ENCODE data around the gene ULK1.
A peak's percentile ranks its signal among the peaks of the same experiment; 100 is the strongest.

The ULK1 gene

GRCh38 chr12:131928080-131928710 lies 33.8 kb downstream of the ULK1 start:
- Mint-ChIP-seq H3K27ac (peak overlapping the region; percentile 86), H3K36me3 (ENCODE audit: low read depth) (peaks cover 25% of the 10 kb centered on the region), H3K4me1 (ENCODE audit: low read depth) (peaks cover 39% of the 10 kb centered on the region), H3K27me3 (no peaks in the 10 kb centered on the region), H3K9me3 (no peaks in the 10 kb centered on the region), H3K4me3 (peak overlapping the region; percentile 91)

- peaks cover 33% of the 10 kb centered on the region for H3K36me3 Mint-ChIP-seq (ENCODE audit: low read depth)
- H3K27me3 Mint-ChIP-seq: no peaks in the 10 kb centered on the region
- peak within 1 kb of the TSS; percentile 90 for H3K27ac Mint-ChIP-seq
- peaks cover 39% of the 10 kb centered on the region for H3K4me1 Mint-ChIP-seq (ENCODE audit: low read depth)
- H3K9me3 Mint-ChIP-seq: no peaks in the 10 kb centered on the region
- H3K4me3 Mint-ChIP-seq: peak within 1 kb of the TSS; percentile 91
Observed at GRCh38 chr12:131928711-131929580, 34.5 kb downstream of the ULK1 start, which contains the start of gene PUS1. PUS1 (plus strand) TSS chr12:131929276; CDS start chr12:131929723, 447 bp downstream.

GRCh38 chr12:131929581-131930456 lies 35.4 kb downstream of the ULK1 start:
- Mint-ChIP-seq H3K4me3 (peak overlapping the region; percentile 91), H3K4me1 (ENCODE audit: low read depth) (peaks cover 32% of the 10 kb centered on the region), H3K36me3 (ENCODE audit: low read depth) (peaks cover 36% of the 10 kb centered on the region), H3K27me3 (no peaks in the 10 kb centered on the region), H3K9me3 (no peaks in the 10 kb centered on the region), H3K27ac (peak overlapping the region; percentile 90)

- Mint-ChIP-seq H3K27ac (peak overlapping the region; percentile 80), H3K27me3 (no peaks in the 10 kb centered on the region), H3K9me3 (no peaks in the 10 kb centered on the region)
Observed at GRCh38 chr12:131930510-131930909, 36.1 kb downstream of the ULK1 start.

GRCh38 chr12:131933387-131933786 lies 39.0 kb downstream of the ULK1 start:
- Mint-ChIP-seq H3K27ac (no peak overlapping the region), H3K4me1 (ENCODE audit: low read depth) (peaks cover 23% of the 10 kb centered on the region), H3K4me3 (no peak overlapping the region), H3K9me3 (no peaks in the 10 kb centered on the region), H3K36me3 (ENCODE audit: low read depth) (peaks cover 58% of the 10 kb centered on the region), H3K27me3 (no peaks in the 10 kb centered on the region)

More at GRCh38 chr12:131930510-131930909, 36.1 kb downstream of the ULK1 start:
- peaks cover 41% of the 10 kb centered on the region for H3K36me3 Mint-ChIP-seq (ENCODE audit: low read depth)
- peak overlapping the region; percentile 90 for H3K4me3 Mint-ChIP-seq
- peaks cover 28% of the 10 kb centered on the region for H3K4me1 Mint-ChIP-seq (ENCODE audit: low read depth)

- H3K4me1 Mint-ChIP-seq (ENCODE audit: low read depth): peaks cover 23% of the 10 kb centered on the region
- peaks cover 69% of the 10 kb centered on the region for H3K36me3 Mint-ChIP-seq (ENCODE audit: low read depth)
- no peak overlapping the region for H3K4me3 Mint-ChIP-seq
- H3K27ac Mint-ChIP-seq: no peak overlapping the region
- H3K27me3 Mint-ChIP-seq: no peaks in the 10 kb centered on the region
- H3K9me3 Mint-ChIP-seq: no peaks in the 10 kb centered on the region
Observed at GRCh38 chr12:131934535-131934934, 40.1 kb downstream of the ULK1 start.

GRCh38 chr12:131938082-131938481 lies 43.7 kb downstream of the ULK1 start:
- no peaks in the 10 kb centered on the region for H3K9me3 Mint-ChIP-seq
- peaks cover 78% of the 10 kb centered on the region for H3K36me3 Mint-ChIP-seq (ENCODE audit: low read depth)
- no peak overlapping the region for H3K4me3 Mint-ChIP-seq
- no peaks in the 10 kb centered on the region for H3K4me1 Mint-ChIP-seq (ENCODE audit: low read depth)
- H3K27ac Mint-ChIP-seq: no peak overlapping the region
- no peaks in the 10 kb centered on the region for H3K27me3 Mint-ChIP-seq

GRCh38 chr12:131939007-131939406 lies 44.6 kb downstream of the ULK1 start:
- Mint-ChIP-seq H3K27ac (no peak overlapping the region), H3K9me3 (no peaks in the 10 kb centered on the region), H3K4me1 (ENCODE audit: low read depth) (no peaks in the 10 kb centered on the region), H3K36me3 (ENCODE audit: low read depth) (peaks cover 78% of the 10 kb centered on the region), H3K4me3 (no peak overlapping the region), H3K27me3 (no peaks in the 10 kb centered on the region)

- Mint-ChIP-seq H3K4me1 (ENCODE audit: low read depth) (no peaks in the 10 kb centered on the region), H3K36me3 (ENCODE audit: low read depth) (peaks cover 76% of the 10 kb centered on the region), H3K4me3 (no peak overlapping the region), H3K9me3 (no peaks in the 10 kb centered on the region), H3K27me3 (no peaks in the 10 kb centered on the region), H3K27ac (no peak overlapping the region)
Observed at GRCh38 chr12:131940141-131940547, 45.7 kb downstream of the ULK1 start.

GRCh38 chr12:131941116-131941986 lies 46.9 kb downstream of the ULK1 start:
- H3K9me3 Mint-ChIP-seq: no peaks in the 10 kb centered on the region
- no peaks in the 10 kb centered on the region for H3K4me1 Mint-ChIP-seq (ENCODE audit: low read depth)
- H3K27me3 Mint-ChIP-seq: no peaks in the 10 kb centered on the region
- H3K4me3 Mint-ChIP-seq: no peak overlapping the region
- peaks cover 76% of the 10 kb centered on the region for H3K36me3 Mint-ChIP-seq (ENCODE audit: low read depth)
- no peak overlapping the region for H3K27ac Mint-ChIP-seq

- peaks cover 69% of the 10 kb centered on the region for H3K36me3 Mint-ChIP-seq (ENCODE audit: low read depth)
- H3K4me1 Mint-ChIP-seq (ENCODE audit: low read depth): no peaks in the 10 kb centered on the region
- H3K9me3 Mint-ChIP-seq: no peaks in the 10 kb centered on the region
- no peaks in the 10 kb centered on the region for H3K27me3 Mint-ChIP-seq
- no peak overlapping the region for H3K27ac Mint-ChIP-seq
- no peak overlapping the region for H3K4me3 Mint-ChIP-seq
Observed at GRCh38 chr12:131941987-131942341, 47.5 kb downstream of the ULK1 start.

GRCh38 chr12:131942671-131943070 lies 48.2 kb downstream of the ULK1 start:
- no peak overlapping the region for H3K4me3 Mint-ChIP-seq
- H3K27me3 Mint-ChIP-seq: no peaks in the 10 kb centered on the region
- H3K9me3 Mint-ChIP-seq: no peaks in the 10 kb centered on the region
- peaks cover 5% of the 10 kb centered on the region for H3K4me1 Mint-ChIP-seq (ENCODE audit: low read depth)
- H3K27ac Mint-ChIP-seq: no peak overlapping the region
- H3K36me3 Mint-ChIP-seq (ENCODE audit: low read depth): peaks cover 66% of the 10 kb centered on the region

GRCh38 chr12:131943389-131943788 lies 49.0 kb downstream of the ULK1 start:
- Mint-ChIP-seq H3K27me3 (no peaks in the 10 kb centered on the region), H3K4me3 (no peak overlapping the region), H3K9me3 (no peaks in the 10 kb centered on the region), H3K4me1 (ENCODE audit: low read depth) (peaks cover 12% of the 10 kb centered on the region), H3K36me3 (ENCODE audit: low read depth) (peaks cover 58% of the 10 kb centered on the region), H3K27ac (no peak overlapping the region)

GRCh38 chr12:131943876-131944275 lies 49.5 kb downstream of the ULK1 start:
- Mint-ChIP-seq H3K4me3 (no peak overlapping the region), H3K27me3 (no peaks in the 10 kb centered on the region), H3K36me3 (ENCODE audit: low read depth) (peaks cover 54% of the 10 kb centered on the region), H3K27ac (no peak overlapping the region), H3K9me3 (no peaks in the 10 kb centered on the region), H3K4me1 (ENCODE audit: low read depth) (peaks cover 17% of the 10 kb centered on the region)

Data from stimulated activated naive CD8-positive, alpha-beta T cell treated with anti-CD3 and anti-CD28 coated beads, Interleukin-15, Interleukin-2, amounts not matched to agents 100 ng/mL and 50 ng/mL, for 24 hours (primary cell).